Gastrocnemius medialis (tissue), 4 donors: ENCODE data around the gene KLF2.

ENCODE experiments used
- POLR2A ChIP-seq, 2 donors: fragments of 450-650 bp; IDR thresholded peaks; one replicate each; pipeline ENCODE4 v1.6.1; 2017; ENCODE audit warnings: antibody characterized with exemption in 2 of 2, mild to moderate bottlenecking in 2 of 2, moderate library complexity in 2 of 2
- TF ChIP-seq, protein P1 (sequence below), 5 experiments: fragments of 450-650 bp in 3 of 5; fragments of 200-600 bp in 2 of 5; sonication (generic) in 2 of 5; IDR thresholded peaks in 4 of 5; conservative IDR thresholded peaks in 1 of 5; 1 replicate in 4 of 5; 2 replicates in 1 of 5; pipeline ENCODE4 v1.5.1; 2016 to 2019; ENCODE audit warnings: antibody characterized with exemption in 5 of 5, mild to moderate bottlenecking in 3 of 5, moderate library complexity in 3 of 5

DNA sequence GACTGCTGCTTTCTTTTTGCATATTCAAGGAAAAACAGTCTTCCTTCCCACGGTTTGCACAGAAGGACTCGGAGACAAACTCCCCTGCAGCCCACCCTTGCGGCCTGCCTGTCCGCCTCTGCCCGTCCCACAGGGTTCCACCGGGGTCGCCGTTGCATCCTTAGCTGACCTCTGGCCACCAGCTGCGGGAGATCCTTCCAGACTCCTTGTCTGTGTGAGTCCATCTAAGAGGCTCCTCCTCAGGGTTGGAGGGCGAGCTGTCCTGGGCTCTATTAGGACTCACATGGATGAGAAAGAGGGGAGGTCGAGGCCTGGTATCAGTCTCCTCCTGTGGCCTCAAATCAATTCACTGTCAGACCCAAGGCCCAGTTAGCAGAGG lies 39.2 kb downstream of the KLF2 start:
- TF ChIP-seq POLR2A (IDR thresholded peaks at IDR 0.05) = no peak
- TF ChIP-seq, protein P1, sequence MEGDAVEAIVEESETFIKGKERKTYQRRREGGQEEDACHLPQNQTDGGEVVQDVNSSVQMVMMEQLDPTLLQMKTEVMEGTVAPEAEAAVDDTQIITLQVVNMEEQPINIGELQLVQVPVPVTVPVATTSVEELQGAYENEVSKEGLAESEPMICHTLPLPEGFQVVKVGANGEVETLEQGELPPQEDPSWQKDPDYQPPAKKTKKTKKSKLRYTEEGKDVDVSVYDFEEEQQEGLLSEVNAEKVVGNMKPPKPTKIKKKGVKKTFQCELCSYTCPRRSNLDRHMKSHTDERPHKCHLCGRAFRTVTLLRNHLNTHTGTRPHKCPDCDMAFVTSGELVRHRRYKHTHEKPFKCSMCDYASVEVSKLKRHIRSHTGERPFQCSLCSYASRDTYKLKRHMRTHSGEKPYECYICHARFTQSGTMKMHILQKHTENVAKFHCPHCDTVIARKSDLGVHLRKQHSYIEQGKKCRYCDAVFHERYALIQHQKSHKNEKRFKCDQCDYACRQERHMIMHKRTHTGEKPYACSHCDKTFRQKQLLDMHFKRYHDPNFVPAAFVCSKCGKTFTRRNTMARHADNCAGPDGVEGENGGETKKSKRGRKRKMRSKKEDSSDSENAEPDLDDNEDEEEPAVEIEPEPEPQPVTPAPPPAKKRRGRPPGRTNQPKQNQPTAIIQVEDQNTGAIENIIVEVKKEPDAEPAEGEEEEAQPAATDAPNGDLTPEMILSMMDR (IDR thresholded peaks at IDR 0.05 in 4 of 5, conservative IDR thresholded peaks at IDR 0.05 in 1 of 5) = no peak
